Astrocyte (in vitro differentiated cells and primary cell): ENCODE measurements around the gene DNAH9.

Experiments
- EZH2 ChIP-seq: IDR thresholded peaks from 2 replicates; pipeline ENCODE4 v1.6.1; 2012; ENCODE audit warnings: mild to moderate bottlenecking, low read length, inconsistent platforms; ENCODE audit not compliant: insufficient read depth
- TF ChIP-seq, protein P1 (sequence below): IDR thresholded peaks from 2 replicates; pipeline ENCODE4 v1.5.1; 2011; ENCODE audit warnings: low read depth, mild to moderate bottlenecking, inconsistent platforms, low read length, moderate library complexity; ENCODE audit not compliant: insufficient read depth

- no peak for TF ChIP-seq EZH2
- TF ChIP-seq, protein P1, sequence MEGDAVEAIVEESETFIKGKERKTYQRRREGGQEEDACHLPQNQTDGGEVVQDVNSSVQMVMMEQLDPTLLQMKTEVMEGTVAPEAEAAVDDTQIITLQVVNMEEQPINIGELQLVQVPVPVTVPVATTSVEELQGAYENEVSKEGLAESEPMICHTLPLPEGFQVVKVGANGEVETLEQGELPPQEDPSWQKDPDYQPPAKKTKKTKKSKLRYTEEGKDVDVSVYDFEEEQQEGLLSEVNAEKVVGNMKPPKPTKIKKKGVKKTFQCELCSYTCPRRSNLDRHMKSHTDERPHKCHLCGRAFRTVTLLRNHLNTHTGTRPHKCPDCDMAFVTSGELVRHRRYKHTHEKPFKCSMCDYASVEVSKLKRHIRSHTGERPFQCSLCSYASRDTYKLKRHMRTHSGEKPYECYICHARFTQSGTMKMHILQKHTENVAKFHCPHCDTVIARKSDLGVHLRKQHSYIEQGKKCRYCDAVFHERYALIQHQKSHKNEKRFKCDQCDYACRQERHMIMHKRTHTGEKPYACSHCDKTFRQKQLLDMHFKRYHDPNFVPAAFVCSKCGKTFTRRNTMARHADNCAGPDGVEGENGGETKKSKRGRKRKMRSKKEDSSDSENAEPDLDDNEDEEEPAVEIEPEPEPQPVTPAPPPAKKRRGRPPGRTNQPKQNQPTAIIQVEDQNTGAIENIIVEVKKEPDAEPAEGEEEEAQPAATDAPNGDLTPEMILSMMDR = no peak
Observed at GRCh38 chr17:11682646-11683045, 84.4 kb downstream of the DNAH9 start.
